DMS153 (cell line): ENCODE data around the gene VMAC.

Experiments
- DNase-seq: peaks from one replicate; lab custom pipeline; 2025; lab: John Stamatoyannopoulos, UW

Gene VMAC

GRCh38 chr19:5953030-5953589 is 48.4 kb downstream of the VMAC start:
- no peak for DNase-seq

DNA sequence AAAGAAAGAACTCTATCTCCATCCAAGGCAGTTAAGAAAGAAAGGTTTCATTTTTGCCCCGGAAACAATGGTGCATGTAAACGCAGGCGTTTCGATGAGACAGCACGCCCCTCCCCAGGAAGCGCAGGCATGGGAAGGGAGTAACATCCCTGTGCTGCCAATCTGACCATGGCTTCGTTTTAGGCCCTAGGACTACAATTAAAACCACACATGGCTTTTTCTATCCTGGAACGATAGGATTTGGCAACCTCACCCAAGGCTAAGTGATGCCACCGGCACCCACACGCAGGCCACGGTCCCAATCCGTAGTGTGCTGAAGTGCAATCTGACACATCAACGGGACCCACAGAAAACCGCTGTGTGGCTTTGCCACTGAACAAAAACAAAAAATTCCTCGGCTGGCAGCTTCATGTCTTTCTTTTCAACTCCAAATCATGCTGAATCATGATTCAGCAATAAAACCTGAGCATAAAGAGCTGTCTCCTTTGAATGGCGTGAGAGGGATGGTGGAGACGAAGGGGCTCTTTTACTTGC is 49.1 kb downstream of the VMAC start:
- no peak for DNase-seq

DNA sequence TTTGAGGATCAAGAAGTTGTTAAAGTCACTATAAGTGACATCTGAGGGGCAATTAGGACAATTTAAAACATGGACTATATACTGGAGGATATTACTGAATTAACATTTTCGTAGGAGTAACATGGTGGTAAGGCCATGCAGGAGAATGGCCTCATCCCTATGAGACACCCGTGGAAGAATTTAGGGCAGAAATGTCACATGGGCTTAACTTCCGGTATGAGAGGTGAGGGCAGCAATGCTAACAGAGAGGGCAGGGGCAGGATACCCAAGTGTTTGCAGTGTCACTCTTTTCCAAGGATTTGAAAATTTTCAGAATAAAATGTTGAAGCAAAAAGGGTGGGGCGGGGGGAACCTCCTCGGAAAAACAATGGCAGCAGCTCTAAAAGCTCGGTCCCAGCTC is 49.6 kb downstream of the VMAC start:
- peak; percentile 33 for DNase-seq

DNA sequence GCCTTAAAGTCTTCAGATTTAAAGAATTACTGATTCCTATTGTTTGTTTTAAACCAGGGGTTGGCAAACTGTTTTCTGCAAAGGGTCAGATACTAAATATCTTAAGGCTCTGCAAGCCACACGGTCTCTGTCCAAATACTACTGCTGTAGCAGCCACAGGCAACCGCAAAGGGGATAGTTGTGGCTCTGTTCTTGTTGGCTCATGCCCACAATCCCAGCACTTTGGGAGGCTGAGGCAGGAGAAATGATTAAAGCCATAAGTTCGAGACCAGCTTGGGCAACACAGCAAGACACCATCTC is 50.9 kb downstream of the VMAC start:
- DNase-seq: no peak

GRCh38 chr19:5956323-5956722 is 51.7 kb downstream of the VMAC start:
- no peak for DNase-seq

DNA sequence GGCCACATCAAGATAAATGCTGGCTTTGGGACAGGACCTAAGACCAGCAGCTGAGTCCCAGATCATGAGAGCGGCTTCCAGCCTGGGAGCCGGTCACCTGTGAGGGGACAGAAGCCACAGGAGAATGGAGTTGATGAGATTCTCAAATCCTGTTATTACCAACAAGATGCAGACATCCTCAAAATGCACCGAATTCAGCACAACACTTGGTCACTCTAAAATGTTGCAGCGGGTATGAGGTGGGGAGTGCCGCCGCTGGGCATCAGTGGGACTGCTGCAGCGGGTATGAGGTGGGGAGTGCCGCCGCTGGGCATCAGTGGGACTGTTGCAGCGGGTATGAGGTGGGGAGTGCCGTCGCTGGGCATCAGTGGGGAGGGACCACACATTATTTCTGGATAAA is 52.1 kb downstream of the VMAC start:
- no peak for DNase-seq

- peak; percentile 84 for DNase-seq
Measured at GRCh38 chr19:5957170-5957569, 52.5 kb downstream of the VMAC start.

GRCh38 chr19:5958074-5958850 is 53.6 kb downstream of the VMAC start:
- DNase-seq: no peak

DNA sequence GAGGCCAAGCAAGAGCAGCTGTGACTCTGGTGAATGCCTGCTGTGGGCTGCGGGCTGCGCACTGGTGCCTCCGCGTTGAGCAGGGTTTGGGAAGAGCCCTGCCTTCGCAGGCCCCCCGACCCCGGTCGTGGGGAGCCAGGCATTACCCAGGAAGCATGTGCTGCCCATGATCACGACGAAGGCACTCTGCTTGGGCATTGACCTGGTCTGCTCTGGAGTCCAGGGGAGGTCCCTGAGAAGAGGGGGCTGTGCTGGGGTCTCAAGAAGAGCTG is 54.1 kb downstream of the VMAC start:
- DNase-seq: no peak

GRCh38 chr19:5959260-5960004 is 54.8 kb downstream of the VMAC start:
- no peak for DNase-seq
